Measurements from ENCODE around the gene RXRG. TPM values are rescaled to one million over a fixed set of nuclear protein-coding genes. Genes with fewer than 3 reads are reported as not detected.

The RXRG gene
- total RNA-seq, result not detected in 2 replicates

GRCh38 chr1:165444897-165445370 is at the start of gene RXRG:
TSS of gene RXRG (minus strand) at chr1:165445126. CDS start at chr1:165444893, 233 bp downstream.

GRCh38 chr1:165355977-165356811 is 88.7 kb downstream of the RXRG start, which contains the start of gene LMX1A:
TSS of gene LMX1A (minus strand) at chr1:165356715. CDS start at chr1:165355559, 1,156 bp downstream.

Other genes with a start within 250 kb of the RXRG start
- not detected in 2 replicates for gene LMX1A, start 88.4 kb downstream of the RXRG start, total RNA-seq
- gene LRRC52, start 98.9 kb upstream of the RXRG start, total RNA-seq, result not detected in 2 replicates
- gene MGST3, start 186.1 kb upstream of the RXRG start, total RNA-seq, result 144 and 156 TPM in 2 replicates

All from epithelial cell of umbilical artery (primary cell).